ENCODE data around the gene NUDT8.

GRCh38 chr11:67664213-67664585 lies 34.5 kb upstream of the NUDT8 start:
- TF ChIP-seq CTCF (IDR thresholded peaks at IDR 0.05) (no peak), POLR2A (IDR thresholded peaks at IDR 0.05) (no peak)
